Renal cortical epithelial cell (primary cell): ENCODE measurements around the gene ADGRL1. TPM values are rescaled to one million over a fixed set of nuclear protein-coding genes. Genes with fewer than 3 reads are reported as not detected.

Source experiments
- DNase-seq: peaks from one replicate; pipeline ENCODE4 v3.0.0-alpha.2; 2011; ENCODE audit warnings: low read depth
- total RNA-seq: library from RNA; depleted of rRNA; stranded (reverse); fragments of >200 nt; gene quantifications from 2 replicates; pipeline ENCODE4 v1.2.3, GENCODE V29; 2014

The ADGRL1 gene
- total RNA-seq, 1 donor from 2014 or later, result 14.8 TPM

GRCh38 chr19:14139944-14140343, 66.0 kb downstream of the ADGRL1 start:
- no peak for DNase-seq

GRCh38 chr19:14138576-14139265, 67.2 kb downstream of the ADGRL1 start:
- peak; percentile 13 for DNase-seq

- peak; percentile 99 for DNase-seq
Measured at GRCh38 chr19:14136509-14137281, 69.3 kb downstream of the ADGRL1 start, which contains the start of gene ASF1B. ASF1B (minus strand) TSS chr19:14136589; CDS start chr19:14136456, 133 bp downstream.

GRCh38 chr19:14135985-14136508, 69.9 kb downstream of the ADGRL1 start:
- no peak for DNase-seq

- DNase-seq, result no peak
Measured at GRCh38 chr19:14135355-14135754, 70.6 kb downstream of the ADGRL1 start.

GRCh38 chr19:14127929-14128509, 78.0 kb downstream of the ADGRL1 start:
- no peak for DNase-seq

GRCh38 chr19:14127176-14127575, 78.8 kb downstream of the ADGRL1 start:
- no peak for DNase-seq

- no peak for DNase-seq
Measured at GRCh38 chr19:14122924-14123323, 83.0 kb downstream of the ADGRL1 start.

GRCh38 chr19:14120497-14120780, 85.5 kb downstream of the ADGRL1 start:
- DNase-seq, result no peak

GRCh38 chr19:14119644-14120496, 86.1 kb downstream of the ADGRL1 start:
- no peak for DNase-seq

GRCh38 chr19:14119146-14119545, 86.8 kb downstream of the ADGRL1 start:
- no peak for DNase-seq

- DNase-seq, result peak; percentile 78
Measured at GRCh38 chr19:14118165-14119051, 87.6 kb downstream of the ADGRL1 start.

- peak; percentile 92 for DNase-seq
Measured at GRCh38 chr19:14117668-14118164, 88.3 kb downstream of the ADGRL1 start, which contains the start of gene PRKACA. PRKACA (minus strand) TSS chr19:14117762; CDS start chr19:14117547, 215 bp downstream.

- no peak for DNase-seq
Measured at GRCh38 chr19:14116918-14117578, 88.9 kb downstream of the ADGRL1 start.

- DNase-seq, result no peak
Measured at GRCh38 chr19:14116525-14116917, 89.4 kb downstream of the ADGRL1 start.

GRCh38 chr19:14115756-14116155, 90.2 kb downstream of the ADGRL1 start:
- DNase-seq, result no peak

- DNase-seq, result no peak
Measured at GRCh38 chr19:14114854-14115253, 91.1 kb downstream of the ADGRL1 start.

GRCh38 chr19:14114439-14114838, 91.5 kb downstream of the ADGRL1 start:
- no peak for DNase-seq

- DNase-seq, result no peak
Measured at GRCh38 chr19:14113762-14114414, 92.1 kb downstream of the ADGRL1 start.
